HEK293T (cell line): ENCODE results near the gene ZC3H4.

Experiments used
- ARNT ChIP-seq: fragments of 450-650 bp; IDR thresholded peaks from 2 replicates; pipeline ENCODE4 v1.6.1; 2017; ENCODE audit warnings: mild to moderate bottlenecking
- BHLHE40 ChIP-seq: fragments of 450-650 bp; IDR thresholded peaks from 2 replicates; pipeline ENCODE4 v1.6.1; 2016; ENCODE audit warnings: mild to moderate bottlenecking, moderate library complexity, borderline replicate concordance
- ELF4 ChIP-seq: fragments of 450-650 bp; IDR thresholded peaks from 2 replicates; pipeline ENCODE4 v1.6.1; 2017; ENCODE audit warnings: antibody characterized with exemption
- LEF1 ChIP-seq: fragments of 450-650 bp; IDR thresholded peaks from 2 replicates; pipeline ENCODE4 v1.6.1; 2017; ENCODE audit warnings: mild to moderate bottlenecking, borderline replicate concordance

- TF ChIP-seq BHLHE40, result no peak
- TF ChIP-seq ARNT, result no peak
- no peak for TF ChIP-seq ELF4
- no peak for TF ChIP-seq LEF1
Observed at GRCh38 chr19:47093254-47093653, 20.3 kb downstream of the ZC3H4 start.
